ENCODE measurements around the gene BEST3.

BEST3 gene

GRCh38 chr12:69738351-69739286 lies 39.5 kb upstream of the BEST3 start, which contains the start of gene RAB3IP:
Gene RAB3IP (plus strand): TSS chr12:69738860. CDS start chr12:69755409, 16,549 bp downstream.
- H3K27ac ChIP-seq (ENCODE audit: low read length): peak within 1 kb of the TSS; percentile 69
- H3K4me1 ChIP-seq (ENCODE audit: low read length): 0 out of 2 replicates have a peak, but pooled peaks cover 6% of the 10 kb centered on the region
- no peaks in the 10 kb centered on the region for H3K36me3 ChIP-seq (replicated peaks; ENCODE audit: insufficient read depth, low read length)
- peak within 1 kb of the TSS; percentile 77 for H2AFZ ChIP-seq (ENCODE audit: low read length)
- peak within 1 kb of the TSS; percentile 66 for H3K9ac ChIP-seq (ENCODE audit: low read length)
- no peaks in the 10 kb centered on the region for H3K9me3 ChIP-seq (replicated peaks; ENCODE audit: insufficient read depth, low read length)
- peaks cover 44% of the 10 kb centered on the region for H3K79me2 ChIP-seq (ENCODE audit: low read length)
- no peaks in the 10 kb centered on the region for H3K27me3 ChIP-seq (replicated peaks; ENCODE audit: insufficient read depth, low read length)
- no peak for TF ChIP-seq EZH2phosphoT487 (IDR thresholded peaks at IDR 0.05; ENCODE audit: low read length)
- TF ChIP-seq, protein P1, sequence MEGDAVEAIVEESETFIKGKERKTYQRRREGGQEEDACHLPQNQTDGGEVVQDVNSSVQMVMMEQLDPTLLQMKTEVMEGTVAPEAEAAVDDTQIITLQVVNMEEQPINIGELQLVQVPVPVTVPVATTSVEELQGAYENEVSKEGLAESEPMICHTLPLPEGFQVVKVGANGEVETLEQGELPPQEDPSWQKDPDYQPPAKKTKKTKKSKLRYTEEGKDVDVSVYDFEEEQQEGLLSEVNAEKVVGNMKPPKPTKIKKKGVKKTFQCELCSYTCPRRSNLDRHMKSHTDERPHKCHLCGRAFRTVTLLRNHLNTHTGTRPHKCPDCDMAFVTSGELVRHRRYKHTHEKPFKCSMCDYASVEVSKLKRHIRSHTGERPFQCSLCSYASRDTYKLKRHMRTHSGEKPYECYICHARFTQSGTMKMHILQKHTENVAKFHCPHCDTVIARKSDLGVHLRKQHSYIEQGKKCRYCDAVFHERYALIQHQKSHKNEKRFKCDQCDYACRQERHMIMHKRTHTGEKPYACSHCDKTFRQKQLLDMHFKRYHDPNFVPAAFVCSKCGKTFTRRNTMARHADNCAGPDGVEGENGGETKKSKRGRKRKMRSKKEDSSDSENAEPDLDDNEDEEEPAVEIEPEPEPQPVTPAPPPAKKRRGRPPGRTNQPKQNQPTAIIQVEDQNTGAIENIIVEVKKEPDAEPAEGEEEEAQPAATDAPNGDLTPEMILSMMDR (IDR thresholded peaks at IDR 0.05; ENCODE audit: low read length): peak; percentile 40
- peak; percentile 95 for DNase-seq
- H3K4me2 ChIP-seq (ENCODE audit: low read depth, low read length): peak within 1 kb of the TSS; percentile 86
- H3F3A ChIP-seq (ENCODE audit: insufficient read depth, low read length): peaks cover 10% of the 10 kb centered on the region
- H4K20me1 ChIP-seq (ENCODE audit: insufficient read depth, low read length): no peaks in the 10 kb centered on the region
- no peaks in the 10 kb centered on the region for H3K9me2 ChIP-seq (replicated peaks; ENCODE audit: insufficient read depth, low read length)
- H3K4me3 ChIP-seq (ENCODE audit: low read length): peak within 1 kb of the TSS; percentile 78

- H3K27ac ChIP-seq (ENCODE audit: low read length): no peak overlapping the region
- no peaks in the 10 kb centered on the region for H4K20me1 ChIP-seq (ENCODE audit: insufficient read depth, low read length)
- no peak overlapping the region for H2AFZ ChIP-seq (ENCODE audit: low read length)
- H3K27me3 ChIP-seq (replicated peaks; ENCODE audit: insufficient read depth, low read length): no peaks in the 10 kb centered on the region
- H3K4me2 ChIP-seq (ENCODE audit: low read depth, low read length): no peak overlapping the region
- H3F3A ChIP-seq (ENCODE audit: insufficient read depth, low read length): no peaks in the 10 kb centered on the region
- no peak overlapping the region for H3K4me3 ChIP-seq (ENCODE audit: low read length)
- H3K9me3 ChIP-seq (replicated peaks; ENCODE audit: insufficient read depth, low read length): no peaks in the 10 kb centered on the region
- no peaks in the 10 kb centered on the region for H3K4me1 ChIP-seq (ENCODE audit: low read length)
- no peak for DNase-seq
- no peaks in the 10 kb centered on the region for H3K36me3 ChIP-seq (replicated peaks; ENCODE audit: insufficient read depth, low read length)
- TF ChIP-seq EZH2phosphoT487 (IDR thresholded peaks at IDR 0.05; ENCODE audit: low read length): no peak
- TF ChIP-seq EZH2 (optimal IDR thresholded peaks at IDR 0.05; ENCODE audit: low read depth, low read length): no peak
- TF ChIP-seq, protein P1 (IDR thresholded peaks at IDR 0.05; ENCODE audit: low read length): no peak
- no peaks in the 10 kb centered on the region for H3K9me2 ChIP-seq (replicated peaks; ENCODE audit: insufficient read depth, low read length)
- no peaks in the 10 kb centered on the region for H3K79me2 ChIP-seq (ENCODE audit: low read length)
- H3K9ac ChIP-seq (ENCODE audit: low read length): no peak overlapping the region
Observed at GRCh38 chr12:69733638-69734037, 34.5 kb upstream of the BEST3 start.

DNA sequence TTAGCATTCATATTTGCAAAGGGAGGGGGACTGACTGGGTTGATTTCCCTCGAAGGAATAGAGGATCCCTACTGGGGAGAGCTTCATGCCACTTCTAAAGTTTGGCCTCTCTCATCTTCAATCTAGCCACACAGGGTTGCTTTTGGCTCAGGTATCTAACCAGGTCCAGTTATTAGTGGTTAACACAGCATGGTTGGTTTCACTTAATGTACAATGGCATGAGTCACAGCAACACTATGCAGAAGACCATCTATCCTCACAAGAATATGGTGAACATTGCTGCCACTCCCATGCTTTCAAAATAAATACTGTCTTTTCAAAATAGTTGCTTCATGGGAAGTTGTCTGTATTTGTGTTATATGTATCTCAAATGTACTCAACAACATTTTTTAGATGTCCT lies 33.0 kb upstream of the BEST3 start:
- H3K4me2 ChIP-seq (ENCODE audit: low read depth, low read length): no peak overlapping the region

More for the DNA sequence above, 33.0 kb upstream of the BEST3 start:
- H3K36me3 ChIP-seq (replicated peaks; ENCODE audit: insufficient read depth, low read length): no peaks in the 10 kb centered on the region
- no peaks in the 10 kb centered on the region for H3K79me2 ChIP-seq (ENCODE audit: low read length)
- no peak overlapping the region for H3K9ac ChIP-seq (ENCODE audit: low read length)
- H3K9me2 ChIP-seq (replicated peaks; ENCODE audit: insufficient read depth, low read length): no peaks in the 10 kb centered on the region
- H3K4me1 ChIP-seq (ENCODE audit: low read length): no peaks in the 10 kb centered on the region
- H3K27ac ChIP-seq (ENCODE audit: low read length): no peak overlapping the region
- no peak overlapping the region for H2AFZ ChIP-seq (ENCODE audit: low read length)
- no peak for DNase-seq
- no peak overlapping the region for H3K4me3 ChIP-seq (ENCODE audit: low read length)
- TF ChIP-seq, protein P1 (IDR thresholded peaks at IDR 0.05; ENCODE audit: low read length): no peak
- TF ChIP-seq EZH2phosphoT487 (IDR thresholded peaks at IDR 0.05; ENCODE audit: low read length): no peak
- TF ChIP-seq EZH2 (optimal IDR thresholded peaks at IDR 0.05; ENCODE audit: low read depth, low read length): no peak
- H3F3A ChIP-seq (ENCODE audit: insufficient read depth, low read length): no peaks in the 10 kb centered on the region
- no peaks in the 10 kb centered on the region for H3K9me3 ChIP-seq (replicated peaks; ENCODE audit: insufficient read depth, low read length)
- H3K27me3 ChIP-seq (replicated peaks; ENCODE audit: insufficient read depth, low read length): no peaks in the 10 kb centered on the region
- H4K20me1 ChIP-seq (ENCODE audit: insufficient read depth, low read length): no peaks in the 10 kb centered on the region

Measured in MM.1S (cell line).